HG03575 (cell line): ENCODE data around the gene ANKH.

Experiments used
- ATAC-seq: cut with Tn5 transposase; IDR thresholded peaks from one replicate; pipeline ENCODE4 v1.9.1; 2021; ENCODE audit not compliant: unreplicated experiment, insufficient number of reproducible peaks, low FRiP score; ENCODE audit errors: extremely low read depth

Gene ANKH

DNA sequence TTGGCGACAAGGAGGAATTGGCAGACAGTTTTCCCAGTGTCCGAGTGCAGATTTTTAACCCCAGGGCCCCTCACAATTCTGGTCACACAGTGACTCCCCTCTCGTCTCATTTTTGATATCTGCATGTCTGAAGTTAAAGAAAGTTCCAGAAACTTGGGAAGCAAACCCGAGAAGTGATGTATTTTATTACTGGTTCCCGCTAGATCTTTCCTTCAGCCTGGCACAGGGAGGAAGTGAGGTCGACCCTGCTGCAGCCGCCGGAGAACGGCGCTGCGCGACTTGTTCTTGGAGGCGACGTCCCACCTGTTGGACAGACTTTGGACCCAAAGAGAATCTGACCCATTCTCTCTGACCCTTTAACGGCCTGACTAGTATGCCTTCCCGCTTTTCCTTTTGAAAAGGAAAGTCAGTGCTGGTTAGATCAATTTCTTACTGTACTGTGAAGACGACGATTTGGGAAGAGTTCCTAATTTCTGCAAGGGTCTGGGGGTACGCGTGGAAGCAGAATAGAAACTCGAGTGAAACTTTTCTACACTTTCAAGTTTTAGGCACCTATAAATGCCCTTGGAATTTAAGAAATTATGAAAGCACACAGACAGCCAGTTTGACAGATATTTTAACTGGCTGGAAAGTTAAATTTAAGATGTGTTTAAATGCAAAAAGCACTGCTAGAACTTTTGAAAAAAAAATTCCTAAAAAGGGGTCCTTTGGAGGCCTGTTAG is 206.3 kb downstream of the ANKH start:
- ATAC-seq: no peak

- ATAC-seq: peak; percentile 30
These were observed 207.1 kb downstream of the ANKH start, which contains the start of gene OTULIN for GRCh38 chr5:14664270-14665100. Gene OTULIN (plus strand): TSS chr5:14664718. CDS start chr5:14664826, 108 bp downstream.

- ATAC-seq: no peak
These were observed 207.8 kb downstream of the ANKH start for GRCh38 chr5:14663734-14664269.

DNA sequence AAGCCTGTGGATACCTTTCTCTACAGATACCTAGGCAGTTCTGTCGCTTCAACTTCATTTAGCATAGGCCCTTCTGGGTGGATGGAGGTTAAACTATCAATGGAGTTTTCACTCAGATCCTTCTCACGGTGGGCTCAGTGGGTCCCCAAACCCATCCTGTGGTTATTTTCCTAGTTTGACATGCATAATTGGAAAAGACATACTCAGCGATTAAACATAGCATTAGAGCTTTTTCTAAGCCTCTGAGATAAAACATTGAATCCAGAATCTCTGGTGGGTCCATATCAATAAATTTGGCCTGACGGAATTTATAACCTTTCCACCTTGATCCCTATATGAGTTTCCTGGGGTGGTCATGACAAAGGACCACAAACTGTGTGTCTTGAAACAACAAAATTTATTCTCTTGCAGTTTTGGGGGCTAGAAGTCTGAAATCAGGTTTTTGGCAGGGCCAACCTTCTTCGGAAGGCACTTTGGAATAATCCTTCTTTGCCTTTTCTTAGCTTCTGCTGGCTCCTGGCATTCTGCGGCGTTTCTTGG is 208.8 kb downstream of the ANKH start:
- no peak for ATAC-seq

DNA sequence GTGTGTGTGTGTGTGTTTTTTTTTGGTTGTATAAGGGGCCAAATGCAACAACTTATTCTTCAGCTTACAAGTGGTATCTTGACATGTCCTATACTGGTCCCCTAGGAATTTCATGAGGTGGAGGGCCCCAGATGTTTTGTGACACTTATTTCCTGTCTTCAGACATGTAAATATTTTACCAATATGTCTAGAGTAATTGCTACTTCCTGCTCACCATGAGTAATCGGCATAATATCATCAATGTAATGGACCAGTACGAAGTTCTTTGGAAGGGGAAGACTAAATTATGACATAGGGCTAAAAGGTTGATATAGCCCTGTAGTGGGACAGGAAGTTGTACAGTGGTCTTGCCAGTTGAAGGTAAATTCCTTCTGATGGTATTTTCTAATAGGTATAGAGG is 210.7 kb downstream of the ANKH start:
- no peak for ATAC-seq

DNA sequence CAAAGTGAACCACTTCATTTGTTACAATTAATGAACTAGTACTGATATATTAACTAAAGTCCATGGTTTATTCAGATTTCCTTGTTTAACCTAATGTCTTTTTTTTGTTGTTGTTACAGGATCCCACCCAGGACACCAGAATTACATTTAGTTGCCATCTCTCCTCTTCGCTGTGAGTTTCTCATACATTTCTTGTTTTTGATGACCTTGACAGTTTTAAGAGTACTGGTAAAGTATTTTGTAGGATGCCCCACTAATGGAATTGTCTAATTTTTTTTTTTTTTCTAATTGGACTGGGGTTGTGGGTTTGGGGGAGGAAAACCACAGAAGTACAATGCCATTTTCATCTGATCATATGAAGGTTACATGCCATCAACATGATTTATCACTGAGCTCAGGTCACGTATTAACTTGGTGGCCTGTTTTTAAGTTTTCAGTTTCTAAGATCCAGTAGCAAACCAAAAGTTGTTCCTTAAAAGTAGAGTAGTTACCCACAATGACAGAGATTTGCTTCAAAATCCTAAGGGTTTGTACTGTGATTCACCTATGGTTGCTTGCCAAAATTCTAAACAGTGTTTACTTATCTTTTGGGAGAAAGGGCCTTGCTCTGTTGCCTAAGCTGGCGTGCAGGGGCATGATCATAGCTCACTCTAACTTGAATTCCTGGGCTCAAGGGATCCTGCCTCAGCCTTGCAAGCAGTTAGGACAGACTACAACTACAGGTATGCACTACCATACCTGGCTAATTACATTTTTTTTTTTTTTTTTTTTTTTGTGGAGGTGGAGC is 211.6 kb downstream of the ANKH start:
- ATAC-seq: no peak

- ATAC-seq: no peak
These were observed 214.7 kb downstream of the ANKH start for GRCh38 chr5:14656898-14657297.

DNA sequence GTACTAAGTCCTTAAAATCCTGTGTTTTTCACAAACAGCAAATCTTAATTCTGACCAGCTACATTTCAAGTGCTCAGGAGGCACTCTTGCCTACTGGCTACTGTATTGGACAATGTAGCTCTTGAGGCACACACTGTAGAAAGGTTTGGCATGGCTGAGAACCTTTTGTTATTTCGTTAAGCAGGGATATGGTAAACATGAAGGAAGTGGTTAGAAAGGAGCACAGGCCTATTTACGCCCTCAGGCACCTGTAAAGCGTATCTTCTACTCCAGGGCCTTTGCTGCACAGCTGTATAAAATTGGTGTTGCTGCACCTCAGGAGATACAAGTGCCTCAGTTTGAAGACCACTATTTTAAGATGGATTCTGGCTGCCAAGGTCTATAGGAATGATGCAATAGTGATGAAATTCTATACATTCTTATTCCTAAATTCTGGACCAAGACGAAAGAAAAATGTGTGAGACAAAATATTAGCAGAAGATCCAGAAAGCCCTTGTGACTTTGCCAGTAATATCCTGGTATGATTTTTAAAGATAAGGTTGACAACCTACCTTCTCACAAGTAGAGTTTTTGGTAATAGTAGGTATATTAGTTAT is 216.3 kb downstream of the ANKH start:
- ATAC-seq: no peak
